Prostate gland (tissue), 2 donors: ENCODE data around the gene MBNL2.

ENCODE experiments used
- CTCF ChIP-seq, 4 experiments: fragments of 200-600 bp in 2 of 4; fragments of 450-650 bp in 2 of 4; sonication (generic) in 2 of 4; IDR thresholded peaks; 1 replicate in 3 of 4; 2 replicates in 1 of 4; pipeline ENCODE4 v1.5.1; 2016 to 2019; ENCODE audit warnings: antibody characterized with exemption in 4 of 4, mild to moderate bottlenecking in 2 of 4, moderate library complexity in 2 of 4
- POLR2AphosphoS5 ChIP-seq: sonication (generic); formaldehyde crosslinking; IDR thresholded peaks from one replicate; pipeline ENCODE4 v1.6.1; 2017; ENCODE audit warnings: antibody characterized with exemption

- TF ChIP-seq CTCF (IDR thresholded peaks at IDR 0.05), result no peak
- no peak for TF ChIP-seq POLR2AphosphoS5
Observed at GRCh38 chr13:97221046-97221445, 1.1 kb upstream of the MBNL2 start.
